HEK293 (cell line): ENCODE measurements around the gene CARD14.

Source experiments
- CTCF ChIA-PET: fragments of 350-600 bp; formaldehyde crosslinking; extraction: SDS; loops from one replicate; lab custom pipeline; 2021; ENCODE audit warnings: antibody characterized with exemption; lab: Yijun Ruan, JAX
- POLR2A ChIA-PET: fragments of 300-600 bp; formaldehyde crosslinking; extraction: SDS; loops from one replicate; lab custom pipeline; 2020; ENCODE audit warnings: antibody characterized with exemption, inconsistent platforms; lab: Yijun Ruan, JAX
- H3K27ac ChIP-seq: fragments of 200-500 bp; sonication (Bioruptor generic); 2 replicates; pipeline ENCODE4 v1.5.1; 2014; ENCODE audit warnings: low read depth, low read length, control low read depth, inconsistent platforms; ENCODE audit errors: extremely low read depth
- H3K36me3 ChIP-seq, 2 experiments: fragments of 200-500 bp in 1 of 2; sonication (Bioruptor generic) in 1 of 2; 1 replicate in 1 of 2; 2 replicates in 1 of 2; pipeline ENCODE4 v1.5.1; 2014 to 2017; ENCODE audit warnings: inconsistent platforms in 2 of 2, low read length in 2 of 2; ENCODE audit not compliant: control insufficient read depth in 2 of 2, insufficient read depth in 1 of 2
- H3K4me1 ChIP-seq: fragments of 200-500 bp; sonication (Bioruptor generic); 2 replicates; pipeline ENCODE4 v1.5.1; 2014; ENCODE audit warnings: mild to moderate bottlenecking, low read length, inconsistent platforms; ENCODE audit not compliant: control insufficient read depth, insufficient read depth
- H3K4me3 ChIP-seq: 2 replicates; pipeline ENCODE4 v1.5.1; 2011; ENCODE audit warnings: low read depth, mild to moderate bottlenecking, control low read depth, low read length, moderate library complexity
- H3K9me3 ChIP-seq: fragments of 200-500 bp; sonication (Bioruptor generic); 2 replicates; pipeline ENCODE4 v1.5.1; 2014; ENCODE audit warnings: low read depth, low read length, inconsistent platforms; ENCODE audit not compliant: control insufficient read depth, insufficient read depth
- BCL11A ChIP-seq: fragments of 450-650 bp; formaldehyde crosslinking; IDR thresholded peaks from 2 replicates; pipeline ENCODE4 v1.5.1; 2016; ENCODE audit warnings: low read depth, missing biosample characterization, missing genetic modification characterization
- FEZF1 ChIP-seq: fragments of 450-650 bp; formaldehyde crosslinking; IDR thresholded peaks from 2 replicates; pipeline ENCODE4 v1.5.1; 2016; ENCODE audit warnings: missing biosample characterization, missing genetic modification characterization
- KLF17 ChIP-seq: fragments of 450-650 bp; formaldehyde crosslinking; IDR thresholded peaks from 2 replicates; pipeline ENCODE4 v1.5.1; 2016; ENCODE audit warnings: missing biosample characterization, missing genetic modification characterization
- KLF8 ChIP-seq: fragments of 450-650 bp; formaldehyde crosslinking; IDR thresholded peaks from 2 replicates; pipeline ENCODE4 v1.5.1; 2016; ENCODE audit warnings: missing biosample characterization, missing genetic modification characterization
- OVOL3 ChIP-seq: fragments of 450-650 bp; formaldehyde crosslinking; IDR thresholded peaks from 2 replicates; pipeline ENCODE4 v1.5.1; 2016; ENCODE audit warnings: missing biosample characterization, missing genetic modification characterization
- SALL2 ChIP-seq: fragments of 450-650 bp; formaldehyde crosslinking; IDR thresholded peaks from 2 replicates; pipeline ENCODE4 v1.5.0; 2017; ENCODE audit warnings: missing biosample characterization, mild to moderate bottlenecking, missing genetic modification characterization, borderline replicate concordance
- TCF7L2 ChIP-seq: IDR thresholded peaks from 2 replicates; pipeline ENCODE4 v1.6.1; 2011; ENCODE audit warnings: low read depth, mild to moderate bottlenecking, inconsistent platforms, low read length, moderate library complexity, borderline replicate concordance
- ZBTB11 ChIP-seq: fragments of 450-650 bp; formaldehyde crosslinking; conservative IDR thresholded peaks from 2 replicates; pipeline ENCODE4 v1.5.1; 2016; ENCODE audit warnings: low read depth, missing biosample characterization, missing genetic modification characterization
- ZFP3 ChIP-seq: fragments of 450-650 bp; formaldehyde crosslinking; IDR thresholded peaks from 2 replicates; pipeline ENCODE4 v1.5.1; 2016; ENCODE audit warnings: low read depth, missing biosample characterization, missing genetic modification characterization
- ZFP37 ChIP-seq: fragments of 450-650 bp; formaldehyde crosslinking; IDR thresholded peaks from 2 replicates; pipeline ENCODE4 v1.5.1; 2016; ENCODE audit warnings: missing biosample characterization, missing genetic modification characterization
- ZNF10 ChIP-seq: fragments of 450-650 bp; formaldehyde crosslinking; IDR thresholded peaks from 2 replicates; pipeline ENCODE4 v1.5.1; 2017; ENCODE audit warnings: missing biosample characterization, missing genetic modification characterization
- ZNF132 ChIP-seq: fragments of 450-650 bp; formaldehyde crosslinking; IDR thresholded peaks from 2 replicates; pipeline ENCODE4 v1.5.1; 2017; ENCODE audit warnings: missing biosample characterization, missing genetic modification characterization, borderline replicate concordance
- ZNF169 ChIP-seq: fragments of 450-650 bp; formaldehyde crosslinking; IDR thresholded peaks from 2 replicates; pipeline ENCODE4 v1.5.1; 2016; ENCODE audit warnings: missing biosample characterization, missing genetic modification characterization
- ZNF211 ChIP-seq: fragments of 450-650 bp; formaldehyde crosslinking; IDR thresholded peaks from 2 replicates; pipeline ENCODE4 v1.5.1; 2016; ENCODE audit warnings: low read depth, missing biosample characterization, missing genetic modification characterization
- ZNF221 ChIP-seq: fragments of 450-650 bp; formaldehyde crosslinking; IDR thresholded peaks from 2 replicates; pipeline ENCODE4 v1.5.1; 2017; ENCODE audit warnings: missing biosample characterization, missing genetic modification characterization, borderline replicate concordance
- ZNF302 ChIP-seq: fragments of 450-650 bp; formaldehyde crosslinking; IDR thresholded peaks from 2 replicates; pipeline ENCODE4 v1.5.1; 2016; ENCODE audit warnings: missing biosample characterization, missing genetic modification characterization, low read depth
- ZNF354C ChIP-seq: fragments of 450-650 bp; formaldehyde crosslinking; IDR thresholded peaks from 2 replicates; pipeline ENCODE4 v1.5.1; 2016; ENCODE audit warnings: missing biosample characterization, missing genetic modification characterization, low read depth, borderline replicate concordance
- ZNF362 ChIP-seq: fragments of 450-650 bp; formaldehyde crosslinking; IDR thresholded peaks from 2 replicates; pipeline ENCODE4 v1.5.1; 2016; ENCODE audit warnings: missing biosample characterization, missing genetic modification characterization
- ZNF501 ChIP-seq: fragments of 450-650 bp; formaldehyde crosslinking; IDR thresholded peaks from 2 replicates; pipeline ENCODE4 v1.5.1; 2016; ENCODE audit warnings: missing biosample characterization, missing genetic modification characterization
- ZNF510 ChIP-seq: fragments of 450-650 bp; formaldehyde crosslinking; IDR thresholded peaks from 2 replicates; pipeline ENCODE4 v1.5.1; 2018; ENCODE audit warnings: mild to moderate bottlenecking, missing genetic modification characterization, missing biosample characterization; ENCODE audit not compliant: insufficient replicate concordance
- ZNF521 ChIP-seq: fragments of 450-650 bp; formaldehyde crosslinking; IDR thresholded peaks from 2 replicates; pipeline ENCODE4 v1.5.1; 2017; ENCODE audit warnings: missing biosample characterization, mild to moderate bottlenecking, missing genetic modification characterization
- ZNF610 ChIP-seq: fragments of 450-650 bp; formaldehyde crosslinking; IDR thresholded peaks from 2 replicates; pipeline ENCODE4 v1.5.1; 2016; ENCODE audit warnings: missing biosample characterization, missing genetic modification characterization, borderline replicate concordance
- ZNF658 ChIP-seq: fragments of 450-650 bp; formaldehyde crosslinking; IDR thresholded peaks from 2 replicates; pipeline ENCODE4; 2016; ENCODE audit warnings: missing biosample characterization, missing genetic modification characterization
- ZSCAN30 ChIP-seq: fragments of 450-650 bp; IDR thresholded peaks from 2 replicates; pipeline ENCODE4 v1.5.1; 2018; ENCODE audit warnings: missing biosample characterization, mild to moderate bottlenecking, missing genetic modification characterization, moderate library complexity
- ZSCAN5A ChIP-seq: fragments of 450-650 bp; formaldehyde crosslinking; IDR thresholded peaks from 2 replicates; pipeline ENCODE4 v1.5.1; 2016; ENCODE audit warnings: missing biosample characterization, missing genetic modification characterization

The CARD14 gene

GRCh38 chr17:80195671-80196529 is 26.1 kb downstream of the CARD14 start (continued):
- TF ChIP-seq ZNF211 (tag by site-specific recombination) (no peak), ZNF302 (tag by site-specific recombination) (no peak), KLF8 (tag by site-specific recombination) (no peak), SALL2 (no peak), BCL11A (tag by site-specific recombination) (no peak), ZNF510 (tag by site-specific recombination) (no peak), ZSCAN5A (no peak), ZNF501 (0 out of 2 replicates have a peak, but pooled peaks have one; percentile 28), TCF7L2 (no peak), ZFP37 (tag by site-specific recombination) (no peak), OVOL3 (no peak), KLF17 (tag by site-specific recombination) (peak; percentile 63; the same call in 1 of the 2 replicates), ZNF132 (no peak), ZNF354C (no peak), ZBTB11 (tag by site-specific recombination) (no peak), FEZF1 (tag by site-specific recombination) (no peak), ZNF610 (no peak)

- CTCF ChIA-PET: interaction anchor here (0.6 to 4.0 kb wide), 22 partner anchors 9 to 374 kb away, joined by 3 to 48 read pairs (median 3); no protein-coding TSS in a partner anchor
- H3K4me3 ChIP-seq: no peak overlapping the region
- no peak for TF ChIP-seq ZSCAN30 (tag by site-specific recombination)
- no peak for TF ChIP-seq ZBTB11 (tag by site-specific recombination)
- no peak for TF ChIP-seq ZNF221 (tag by site-specific recombination)
- no peak for TF ChIP-seq ZNF521 (tag by site-specific recombination)
- no peak for TF ChIP-seq ZNF362 (tag by site-specific recombination)
- TF ChIP-seq ZNF10: no peak
- TF ChIP-seq ZNF658: no peak
- TF ChIP-seq ZNF169 (tag by site-specific recombination): no peak
- no peak for TF ChIP-seq ZFP3
- TF ChIP-seq ZSCAN5A: no peak
These were observed 26.8 kb downstream of the CARD14 start for GRCh38 chr17:80196652-80197051.

More at GRCh38 chr17:80196652-80197051, 26.8 kb downstream of the CARD14 start:
- Histone ChIP-seq H3K4me1 (no peaks in the 10 kb centered on the region), H3K9me3 (no peaks in the 10 kb centered on the region), H3K36me3 (no peaks in the 10 kb centered on the region), H3K27ac (no peak overlapping the region)
- POLR2A ChIA-PET: interaction anchor here (0.6 kb wide), 1 partner anchor 49 kb away, joined by 5 read pairs; no protein-coding TSS in a partner anchor
